Stimulated activated naive CD8-positive, alpha-beta T cell treated with anti-CD3 and anti-CD28 coated beads, Interleukin-15, Interleukin-2, amounts not matched to agents 100 ng/mL and 50 ng/mL, for 24 hours (primary cell): ENCODE data around the gene HOXC9.

Source experiments
- H3K27ac Mint-ChIP-seq: one replicate; pipeline ENCODE4 v1.8.0; 2021; ENCODE audit warnings: mild to moderate bottlenecking, mixed read lengths
- H3K27me3 Mint-ChIP-seq: one replicate; pipeline ENCODE4 v1.8.0; 2021; ENCODE audit warnings: mixed read lengths
- H3K36me3 Mint-ChIP-seq: one replicate; pipeline ENCODE4 v1.8.0; 2021; ENCODE audit warnings: low read depth, mixed read lengths
- H3K4me1 Mint-ChIP-seq: one replicate; pipeline ENCODE4 v1.8.0; 2021; ENCODE audit warnings: low read depth, mixed read lengths
- H3K4me3 Mint-ChIP-seq: one replicate; pipeline ENCODE4 v1.8.0; 2021; ENCODE audit warnings: mild to moderate bottlenecking, mixed read lengths
- H3K9me3 Mint-ChIP-seq: one replicate; pipeline ENCODE4 v1.8.0; 2021; ENCODE audit warnings: mixed read lengths

The HOXC9 gene

GRCh38 chr12:53986686-53987483, 13.1 kb upstream of the HOXC9 start:
- Mint-ChIP-seq H3K27ac (no peak overlapping the region), H3K4me3 (no peak overlapping the region), H3K27me3 (peaks cover 95% of the 10 kb centered on the region), H3K4me1 (peaks cover 33% of the 10 kb centered on the region), H3K36me3 (no peaks in the 10 kb centered on the region), H3K9me3 (no peaks in the 10 kb centered on the region)

GRCh38 chr12:53987787-53988230, 12.2 kb upstream of the HOXC9 start:
- Mint-ChIP-seq H3K27me3 (peaks cover 93% of the 10 kb centered on the region), H3K9me3 (no peaks in the 10 kb centered on the region), H3K4me3 (no peak overlapping the region), H3K4me1 (peaks cover 33% of the 10 kb centered on the region), H3K36me3 (no peaks in the 10 kb centered on the region), H3K27ac (no peak overlapping the region)

- Mint-ChIP-seq H3K4me3 (no peak overlapping the region), H3K27ac (no peak overlapping the region), H3K27me3 (peaks cover 93% of the 10 kb centered on the region), H3K4me1 (peaks cover 33% of the 10 kb centered on the region), H3K9me3 (no peaks in the 10 kb centered on the region), H3K36me3 (no peaks in the 10 kb centered on the region)
Observed at GRCh38 chr12:53988541-53989226, 11.3 kb upstream of the HOXC9 start.

GRCh38 chr12:53989227-53990113, 10.5 kb upstream of the HOXC9 start:
- no peaks in the 10 kb centered on the region for H3K9me3 Mint-ChIP-seq
- peaks cover 96% of the 10 kb centered on the region for H3K27me3 Mint-ChIP-seq
- no peak overlapping the region for H3K4me3 Mint-ChIP-seq
- H3K27ac Mint-ChIP-seq = no peak overlapping the region
- H3K36me3 Mint-ChIP-seq = no peaks in the 10 kb centered on the region
- H3K4me1 Mint-ChIP-seq = peaks cover 38% of the 10 kb centered on the region

GRCh38 chr12:53990311-53991076, 9.5 kb upstream of the HOXC9 start:
- H3K4me3 Mint-ChIP-seq = no peak overlapping the region
- H3K4me1 Mint-ChIP-seq = peaks cover 38% of the 10 kb centered on the region
- H3K9me3 Mint-ChIP-seq = no peaks in the 10 kb centered on the region
- H3K27me3 Mint-ChIP-seq = peaks cover 96% of the 10 kb centered on the region
- no peak overlapping the region for H3K27ac Mint-ChIP-seq
- no peaks in the 10 kb centered on the region for H3K36me3 Mint-ChIP-seq

- H3K4me3 Mint-ChIP-seq = no peak overlapping the region
- peaks cover 42% of the 10 kb centered on the region for H3K4me1 Mint-ChIP-seq
- no peak overlapping the region for H3K27ac Mint-ChIP-seq
Observed at GRCh38 chr12:53991077-53991460, 8.9 kb upstream of the HOXC9 start.

GRCh38 chr12:53992377-53992889, 7.5 kb upstream of the HOXC9 start:
- Mint-ChIP-seq H3K27me3 (peaks cover 95% of the 10 kb centered on the region), H3K4me3 (no peak overlapping the region), H3K9me3 (no peaks in the 10 kb centered on the region), H3K27ac (no peak overlapping the region), H3K36me3 (no peaks in the 10 kb centered on the region), H3K4me1 (peaks cover 46% of the 10 kb centered on the region)

More at GRCh38 chr12:53991077-53991460, 8.9 kb upstream of the HOXC9 start:
- peaks cover 98% of the 10 kb centered on the region for H3K27me3 Mint-ChIP-seq
- H3K9me3 Mint-ChIP-seq = no peaks in the 10 kb centered on the region
- no peaks in the 10 kb centered on the region for H3K36me3 Mint-ChIP-seq

- H3K4me3 Mint-ChIP-seq = peak overlapping the region; percentile 30
- no peaks in the 10 kb centered on the region for H3K9me3 Mint-ChIP-seq
- peaks cover 95% of the 10 kb centered on the region for H3K27me3 Mint-ChIP-seq
- H3K36me3 Mint-ChIP-seq = no peaks in the 10 kb centered on the region
- no peak overlapping the region for H3K27ac Mint-ChIP-seq
- peaks cover 50% of the 10 kb centered on the region for H3K4me1 Mint-ChIP-seq
Observed at GRCh38 chr12:53993162-53994008, 6.6 kb upstream of the HOXC9 start.

- peaks cover 95% of the 10 kb centered on the region for H3K27me3 Mint-ChIP-seq
- no peak overlapping the region for H3K27ac Mint-ChIP-seq
- no peaks in the 10 kb centered on the region for H3K9me3 Mint-ChIP-seq
- H3K36me3 Mint-ChIP-seq = no peaks in the 10 kb centered on the region
- peak overlapping the region; percentile 30 for H3K4me3 Mint-ChIP-seq
- peaks cover 49% of the 10 kb centered on the region for H3K4me1 Mint-ChIP-seq
Observed at GRCh38 chr12:53994009-53994263, 6.0 kb upstream of the HOXC9 start.

GRCh38 chr12:53994264-53995001, 5.5 kb upstream of the HOXC9 start:
- Mint-ChIP-seq H3K9me3 (no peaks in the 10 kb centered on the region), H3K27me3 (peaks cover 95% of the 10 kb centered on the region), H3K36me3 (no peaks in the 10 kb centered on the region), H3K4me1 (peaks cover 46% of the 10 kb centered on the region), H3K27ac (no peak overlapping the region), H3K4me3 (peak overlapping the region; percentile 30)

- Mint-ChIP-seq H3K9me3 (no peaks in the 10 kb centered on the region), H3K27ac (no peak overlapping the region), H3K36me3 (no peaks in the 10 kb centered on the region), H3K27me3 (peaks cover 94% of the 10 kb centered on the region), H3K4me1 (peaks cover 42% of the 10 kb centered on the region), H3K4me3 (peak overlapping the region; percentile 76)
Observed at GRCh38 chr12:53995002-53995377, 5.0 kb upstream of the HOXC9 start.

- Mint-ChIP-seq H3K36me3 (no peaks in the 10 kb centered on the region), H3K27me3 (peaks cover 90% of the 10 kb centered on the region), H3K27ac (no peak overlapping the region), H3K4me1 (peaks cover 36% of the 10 kb centered on the region), H3K9me3 (no peaks in the 10 kb centered on the region), H3K4me3 (peak overlapping the region; percentile 76)
Observed at GRCh38 chr12:53995378-53996239, 4.4 kb upstream of the HOXC9 start.
